Activated CD4-positive, alpha-beta T cell treated with anti-CD3 and anti-CD28 coated beads for 4 hours (primary cell): ENCODE data around the gene CRACR2B.
A peak's percentile ranks its signal among the peaks of the same experiment; 100 is the strongest.

Source experiments
- DNase-seq, 2 donors: peaks; one replicate each; pipeline ENCODE4 v3.0.0-alpha.2; 2020

The CRACR2B gene

GRCh38 chr11:827897-828192 lies at the start of gene CRACR2B:
CRACR2B (plus strand) TSS chr11:827919; CDS start chr11:828608, 689 bp downstream.
- no peak for DNase-seq

GRCh38 chr11:778976-779954 lies 48.5 kb upstream of the CRACR2B start:
- DNase-seq: no peak

DNA sequence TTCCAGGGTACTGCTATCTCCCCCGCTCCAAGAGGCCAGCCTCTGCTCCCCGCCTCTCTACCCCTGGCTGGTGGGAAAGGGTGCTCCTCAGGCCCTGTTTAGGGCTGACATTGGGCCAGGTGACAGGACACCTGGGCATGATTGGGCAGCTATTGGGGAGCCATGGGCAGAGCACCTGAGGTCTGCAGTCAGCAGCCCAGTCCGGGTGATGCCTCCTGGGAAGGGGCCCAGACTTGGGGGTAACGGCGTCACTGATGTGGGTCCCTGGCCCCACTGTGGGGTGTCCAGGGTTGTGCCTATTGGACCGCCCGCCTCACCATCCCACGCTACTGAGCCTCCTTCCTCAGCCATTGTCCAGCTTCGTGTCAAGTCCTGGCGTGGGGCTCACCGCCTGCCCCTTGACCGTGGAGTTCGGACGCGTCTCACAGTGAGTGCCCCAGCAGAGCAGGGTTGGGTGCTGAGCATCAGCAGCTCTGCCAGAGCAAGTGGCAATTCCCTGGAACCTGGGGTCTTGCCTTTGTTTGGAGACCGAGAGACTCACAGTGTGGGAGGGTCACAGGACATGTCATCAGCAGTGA lies 47.7 kb upstream of the CRACR2B start:
- no peak for DNase-seq

DNA sequence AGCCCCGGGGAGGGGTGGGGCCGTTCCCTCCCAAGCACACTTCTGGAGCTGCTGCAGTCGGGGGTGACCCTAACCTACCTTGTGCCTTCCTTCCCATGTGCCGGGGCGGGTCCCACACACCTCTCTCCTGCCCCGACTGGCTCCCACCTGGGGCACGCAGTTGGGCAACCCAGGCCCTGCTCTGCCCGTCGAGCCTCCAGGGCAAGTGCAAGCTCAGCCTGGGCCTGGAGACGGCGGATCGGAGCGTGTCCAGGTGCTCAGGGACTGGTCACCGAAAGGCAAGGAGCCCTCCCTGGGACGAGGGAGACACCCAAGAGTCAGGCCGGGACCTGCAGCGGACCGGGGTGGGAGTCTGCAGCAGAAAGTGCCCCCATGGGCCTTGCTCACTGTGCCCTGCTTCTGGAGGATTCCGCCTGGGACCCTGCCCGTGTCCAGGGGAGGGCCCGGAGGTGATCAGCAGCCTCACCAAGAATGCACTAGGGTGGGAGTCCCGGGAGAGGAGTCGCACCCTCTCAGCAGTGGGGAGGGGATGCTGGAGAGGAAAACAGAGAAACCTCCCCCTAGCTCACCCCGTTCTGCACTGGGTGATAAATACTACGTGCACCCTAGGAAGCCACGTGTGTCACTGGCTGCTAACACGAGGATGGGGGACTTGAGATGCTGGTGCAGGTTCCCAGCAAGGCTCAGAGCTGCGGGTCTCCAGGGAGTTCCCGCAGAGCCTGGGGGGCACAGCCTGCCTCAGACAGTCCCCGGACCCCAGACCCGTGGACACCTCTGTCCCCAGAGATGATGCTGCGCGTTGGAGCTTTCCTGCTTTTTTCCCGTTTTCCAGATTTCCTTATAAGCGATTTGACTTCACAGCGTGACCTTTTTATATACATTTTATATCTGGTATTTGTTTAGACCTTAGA lies 45.2 kb upstream of the CRACR2B start:
- DNase-seq: no peak

DNA sequence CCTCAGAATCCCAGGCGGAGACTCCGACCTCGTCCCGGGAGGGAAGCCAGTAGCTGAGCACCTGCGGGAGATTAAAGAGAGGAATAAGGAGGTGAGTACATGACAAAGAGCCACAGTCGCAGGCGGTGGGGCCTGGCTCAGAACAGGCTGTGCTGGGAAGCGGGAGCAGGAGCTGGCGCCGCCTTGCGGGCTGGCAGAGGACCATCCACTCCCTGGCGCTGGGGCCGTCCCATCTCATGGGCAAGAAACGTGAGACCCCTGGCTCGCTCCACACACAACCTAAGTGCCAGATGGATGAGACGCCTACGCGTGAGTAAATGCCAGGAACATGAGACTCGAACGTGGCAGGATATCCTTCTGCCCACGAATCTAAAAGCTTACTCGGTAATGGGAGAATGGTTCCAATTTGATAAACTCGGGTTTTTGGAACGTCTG lies 44.1 kb upstream of the CRACR2B start:
- DNase-seq: no peak

DNA sequence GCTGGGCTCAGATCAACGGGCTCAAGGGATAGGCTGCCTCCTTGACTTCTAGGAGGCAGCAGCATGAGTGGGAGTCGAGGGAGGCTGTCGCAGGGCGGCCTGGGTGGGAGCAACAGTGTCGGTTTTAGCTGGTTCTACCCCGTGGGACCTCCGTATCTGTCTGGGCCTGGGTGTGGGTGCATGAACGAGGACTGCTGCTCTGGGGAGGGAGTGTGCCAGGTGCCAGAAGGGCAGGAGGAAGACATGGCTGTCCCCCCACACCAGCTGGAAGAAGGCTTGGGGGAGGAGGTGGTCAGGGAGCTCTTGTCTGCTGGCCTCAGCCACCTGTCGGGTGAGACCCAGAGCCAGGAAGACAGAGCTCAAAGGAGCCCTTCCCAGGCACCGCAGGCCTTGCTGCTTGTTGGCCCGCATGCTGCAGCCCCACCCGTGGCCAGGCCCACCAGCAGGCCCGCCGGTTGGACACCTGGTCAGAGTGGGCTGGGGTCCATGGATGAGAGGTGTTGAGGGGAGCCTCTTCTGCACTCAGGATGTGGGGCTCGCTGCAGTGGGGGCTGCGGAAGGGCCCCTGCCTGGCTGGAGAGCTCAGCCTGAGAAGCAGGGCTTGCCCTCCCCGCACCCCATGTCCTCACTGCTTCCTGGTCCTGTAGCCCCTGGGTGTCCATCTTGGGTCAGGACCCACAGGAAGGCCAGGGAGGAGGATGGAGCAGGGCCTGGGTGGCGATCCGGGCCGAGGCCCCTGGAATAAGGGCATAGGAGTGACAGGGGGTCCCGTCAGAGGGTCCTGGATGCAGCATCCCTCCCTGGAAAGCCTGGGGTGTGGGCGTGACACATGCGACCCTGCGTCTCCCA lies 41.3 kb upstream of the CRACR2B start:
- DNase-seq: no peak

GRCh38 chr11:787084-787675 lies 40.5 kb upstream of the CRACR2B start:
- DNase-seq: no peak

GRCh38 chr11:788009-788640 lies 39.6 kb upstream of the CRACR2B start:
- no peak for DNase-seq

DNA sequence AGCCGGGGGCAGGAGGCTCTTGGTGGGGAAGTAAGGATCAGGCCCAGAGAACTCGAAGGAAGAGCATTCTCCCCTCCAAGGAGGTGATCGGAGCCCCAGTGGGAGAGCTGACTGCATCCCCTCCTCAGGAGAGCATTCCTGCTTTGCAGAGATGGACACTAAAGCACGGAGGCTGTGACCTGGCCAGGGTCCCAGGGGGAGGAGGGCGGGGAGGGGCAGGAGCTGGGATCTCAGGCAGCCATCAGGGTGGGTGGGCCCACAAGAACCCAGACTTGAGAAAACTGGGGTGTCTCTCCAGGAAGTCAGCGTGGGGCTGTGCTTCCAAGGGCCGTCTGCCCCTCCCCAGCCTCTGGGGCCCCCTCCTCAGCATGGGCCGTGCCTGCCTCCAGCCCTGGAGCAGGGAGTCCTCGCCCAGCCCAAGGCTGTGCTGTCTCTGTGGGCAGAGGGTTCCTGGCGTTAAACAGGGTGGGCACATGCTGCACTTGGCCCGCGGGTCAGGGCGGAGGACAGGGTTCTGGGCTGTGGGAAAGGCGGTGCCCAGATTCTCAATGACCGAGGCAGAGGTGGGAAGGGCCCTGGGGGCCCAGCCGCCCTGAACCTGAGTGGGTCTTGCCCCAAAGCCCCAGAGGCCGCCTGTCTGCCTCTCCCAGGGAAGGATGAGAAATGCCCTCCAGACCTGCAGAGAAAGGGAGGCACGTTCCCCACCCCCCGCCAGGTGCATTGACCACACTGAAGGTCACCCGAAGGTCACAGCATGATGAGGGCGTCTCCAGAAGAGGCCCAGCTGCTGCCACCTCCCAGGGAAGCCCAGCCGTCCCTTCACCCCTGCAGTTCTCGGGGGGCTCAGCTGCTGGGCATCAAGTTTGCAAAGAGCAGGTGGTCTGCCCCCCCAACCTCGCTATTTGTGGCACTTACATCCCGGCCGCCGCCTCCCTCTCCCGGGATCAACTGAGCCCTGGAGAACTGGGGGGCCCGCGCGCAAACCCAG lies 38.5 kb upstream of the CRACR2B start:
- DNase-seq: no peak

- DNase-seq: peak in 1 of 2 donors; percentile 38
These were observed 37.8 kb upstream of the CRACR2B start, which contains the start of gene CEND1 for GRCh38 chr11:789943-790342. CEND1 (minus strand) TSS chr11:790090; CDS start chr11:788576, 1,514 bp downstream.

- no peak for DNase-seq
These were observed 36.8 kb upstream of the CRACR2B start for GRCh38 chr11:790721-791564.

- no peak for DNase-seq
These were observed 35.8 kb upstream of the CRACR2B start for GRCh38 chr11:791658-792534.

- DNase-seq: no peak
These were observed 35.2 kb upstream of the CRACR2B start for GRCh38 chr11:792535-792821.

DNA sequence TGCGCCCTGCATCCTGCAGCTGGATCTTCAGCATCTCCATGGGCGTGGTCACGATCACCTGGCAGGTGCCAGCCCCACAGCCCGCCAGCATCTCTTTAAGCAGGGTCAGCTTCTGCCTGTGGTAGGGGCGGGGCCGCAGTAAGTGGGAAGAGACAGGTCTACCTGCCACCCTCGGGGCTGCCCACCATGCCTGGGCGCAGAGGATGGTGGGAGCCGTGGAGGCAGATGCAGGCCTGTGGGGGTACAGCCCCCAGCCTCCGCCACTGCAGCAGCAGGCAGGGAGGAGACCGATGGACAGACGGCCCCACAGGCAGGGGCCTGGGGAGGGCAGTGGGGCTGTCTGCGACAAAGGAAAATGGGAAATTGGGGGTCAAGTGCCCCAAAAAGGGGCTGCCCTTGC lies 34.8 kb upstream of the CRACR2B start:
- no peak for DNase-seq

GRCh38 chr11:793556-793955 lies 34.2 kb upstream of the CRACR2B start:
- DNase-seq: no peak

DNA sequence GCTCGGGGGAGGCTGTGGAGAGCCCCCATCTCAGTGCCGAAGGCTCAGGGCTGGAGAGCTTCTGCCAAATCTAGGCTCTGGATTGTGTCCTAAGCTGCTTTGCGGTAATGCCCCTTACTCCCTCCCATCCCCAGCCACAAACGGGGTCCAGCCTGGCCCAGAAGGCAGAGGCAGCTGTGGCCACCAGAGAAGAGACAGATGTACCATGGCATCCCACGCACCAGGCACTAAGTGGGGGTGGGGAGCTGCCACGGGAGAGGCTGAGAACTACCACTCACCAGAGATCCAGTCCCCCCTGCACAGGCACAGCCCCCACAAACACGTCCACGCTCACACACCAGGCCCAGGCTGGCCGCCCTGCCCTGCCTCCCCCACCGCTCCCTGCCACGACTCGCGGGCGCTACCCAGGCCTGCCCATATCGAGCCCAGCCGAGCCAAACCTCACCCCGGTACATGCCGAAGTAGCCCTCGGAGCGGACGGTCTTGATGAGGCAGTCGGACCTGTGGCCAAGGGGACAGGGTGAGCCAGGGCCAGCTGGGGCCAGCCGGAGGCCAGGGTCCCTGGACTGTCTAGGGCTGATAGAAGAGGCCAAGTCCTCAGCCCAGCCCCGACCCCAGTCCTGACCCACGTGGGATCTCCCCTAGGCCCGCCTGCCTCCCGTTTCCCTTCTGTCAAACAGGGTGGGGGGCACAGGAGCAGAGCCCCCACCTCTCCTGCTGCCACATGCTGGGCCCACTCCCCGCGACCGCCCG lies 33.5 kb upstream of the CRACR2B start:
- DNase-seq: no peak
